Testis (tissue), 2 donors: ENCODE results near the gene ARSD.

Source experiments
- CTCF ChIP-seq, 3 experiments: fragments of 450-650 bp in 2 of 3; fragments of 200-600 bp in 1 of 3; sonication (generic) in 1 of 3; IDR thresholded peaks; one replicate each; pipeline ENCODE4 v1.5.1; 2016 to 2019; ENCODE audit warnings: antibody characterized with exemption in 3 of 3, mild to moderate bottlenecking in 2 of 3, moderate library complexity in 1 of 3
- POLR2A ChIP-seq: fragments of 450-650 bp; IDR thresholded peaks from one replicate; pipeline ENCODE4 v1.6.1; 2017; ENCODE audit warnings: antibody characterized with exemption, mild to moderate bottlenecking, moderate library complexity

- TF ChIP-seq CTCF (IDR thresholded peaks at IDR 0.05) = no peak
- no peak for TF ChIP-seq POLR2A
Observed at GRCh38 chrX:2907295-2907694, 21.8 kb downstream of the ARSD start.
